AG10803 (cell line): Measurements from ENCODE around the gene RPS6KL1.

Source experiments
- DNase-seq: peaks from one replicate; pipeline ENCODE4 v3.0.0; 2010; ENCODE audit warnings: low read depth
- H3K4me3 ChIP-seq: 2 replicates; pipeline ENCODE4 v1.5.1; 2011; ENCODE audit warnings: mild to moderate bottlenecking, low read length, control low read depth
- TF ChIP-seq, protein P1 (sequence below): conservative IDR thresholded peaks from 2 replicates; pipeline ENCODE4 v1.5.1; 2011; ENCODE audit warnings: mild to moderate bottlenecking, low read length, control low read depth, inconsistent platforms

The RPS6KL1 gene

DNA sequence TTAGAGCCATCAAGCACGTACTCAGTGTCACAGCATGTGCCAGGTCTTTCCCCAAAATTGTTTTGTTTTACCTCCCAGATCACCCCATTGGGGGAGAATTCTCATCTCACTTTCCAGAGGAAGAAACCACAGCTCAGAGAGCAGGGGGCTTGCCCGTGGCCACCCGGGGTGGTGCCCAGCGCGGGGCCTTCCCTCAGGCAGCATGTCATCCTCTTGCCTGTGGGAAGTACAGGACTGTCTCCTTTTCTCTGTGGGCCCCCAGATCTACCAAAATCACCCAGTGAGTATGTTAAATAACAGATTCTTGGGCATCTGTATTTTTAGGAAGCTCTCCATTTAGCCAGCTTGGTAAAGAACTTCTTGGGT, 5.9 kb downstream of the RPS6KL1 start:
- no peak for DNase-seq
- TF ChIP-seq, protein P1, sequence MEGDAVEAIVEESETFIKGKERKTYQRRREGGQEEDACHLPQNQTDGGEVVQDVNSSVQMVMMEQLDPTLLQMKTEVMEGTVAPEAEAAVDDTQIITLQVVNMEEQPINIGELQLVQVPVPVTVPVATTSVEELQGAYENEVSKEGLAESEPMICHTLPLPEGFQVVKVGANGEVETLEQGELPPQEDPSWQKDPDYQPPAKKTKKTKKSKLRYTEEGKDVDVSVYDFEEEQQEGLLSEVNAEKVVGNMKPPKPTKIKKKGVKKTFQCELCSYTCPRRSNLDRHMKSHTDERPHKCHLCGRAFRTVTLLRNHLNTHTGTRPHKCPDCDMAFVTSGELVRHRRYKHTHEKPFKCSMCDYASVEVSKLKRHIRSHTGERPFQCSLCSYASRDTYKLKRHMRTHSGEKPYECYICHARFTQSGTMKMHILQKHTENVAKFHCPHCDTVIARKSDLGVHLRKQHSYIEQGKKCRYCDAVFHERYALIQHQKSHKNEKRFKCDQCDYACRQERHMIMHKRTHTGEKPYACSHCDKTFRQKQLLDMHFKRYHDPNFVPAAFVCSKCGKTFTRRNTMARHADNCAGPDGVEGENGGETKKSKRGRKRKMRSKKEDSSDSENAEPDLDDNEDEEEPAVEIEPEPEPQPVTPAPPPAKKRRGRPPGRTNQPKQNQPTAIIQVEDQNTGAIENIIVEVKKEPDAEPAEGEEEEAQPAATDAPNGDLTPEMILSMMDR = no peak
- no peak overlapping the region for H3K4me3 ChIP-seq

DNA sequence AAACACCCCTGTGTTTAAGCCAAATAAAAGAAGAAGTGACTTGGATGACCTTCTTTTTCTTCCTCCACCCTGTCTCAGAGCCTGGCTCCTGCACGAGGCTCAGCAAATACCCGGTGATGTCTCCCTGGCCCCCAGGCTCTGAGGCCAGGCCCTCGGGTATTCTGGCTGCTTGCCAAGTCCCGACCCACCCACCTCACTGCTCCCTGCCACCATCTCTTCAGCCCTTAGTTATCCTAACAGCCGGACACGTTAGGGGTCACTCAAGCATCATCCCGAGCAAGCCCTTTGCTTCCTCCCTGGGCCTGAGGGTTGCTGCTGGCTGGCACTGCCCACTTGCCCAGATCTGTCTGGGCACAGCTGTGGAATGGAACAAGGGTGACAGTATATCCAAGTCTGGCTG, 7.2 kb downstream of the RPS6KL1 start:
- TF ChIP-seq, protein P1 = no peak
- no peak for DNase-seq
- no peak overlapping the region for H3K4me3 ChIP-seq

- no peak for DNase-seq
- H3K4me3 ChIP-seq = no peak overlapping the region
- TF ChIP-seq, protein P1 = no peak
Observed at GRCh38 chr14:74915426-74915825, 7.6 kb downstream of the RPS6KL1 start.

- peak; percentile 74 for DNase-seq
- TF ChIP-seq, protein P1 = peak; percentile 93
- H3K4me3 ChIP-seq = no peak overlapping the region
Observed at GRCh38 chr14:74913986-74914573, 9.0 kb downstream of the RPS6KL1 start.

GRCh38 chr14:74913393-74913910, 9.6 kb downstream of the RPS6KL1 start:
- TF ChIP-seq, protein P1 = no peak

DNA sequence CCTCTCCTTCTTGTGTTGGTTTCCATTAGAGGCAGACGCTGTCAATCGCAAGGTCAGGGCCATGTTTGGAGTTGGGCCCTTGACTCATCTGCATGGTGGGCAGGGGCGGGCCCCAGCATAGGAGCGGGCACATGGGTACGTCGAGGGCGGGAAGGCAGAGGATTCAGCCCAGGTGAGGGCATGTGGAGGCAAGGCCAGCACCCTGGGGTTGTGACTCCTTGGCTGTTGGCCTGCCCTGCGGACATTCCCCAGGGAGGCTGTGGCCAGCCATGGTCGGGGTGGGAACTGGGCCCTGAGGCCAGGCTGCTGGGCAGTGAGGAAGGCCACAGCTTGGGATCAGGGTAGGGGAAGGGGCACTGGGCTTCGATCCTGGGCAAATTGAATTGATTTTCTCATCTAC, 10.3 kb downstream of the RPS6KL1 start:
- TF ChIP-seq, protein P1 = no peak
- H3K4me3 ChIP-seq = no peak overlapping the region
- DNase-seq = no peak

More at GRCh38 chr14:74913393-74913910, 9.6 kb downstream of the RPS6KL1 start:
- no peak for DNase-seq
- H3K4me3 ChIP-seq = no peak overlapping the region

- TF ChIP-seq, protein P1 = no peak
- no peak for DNase-seq
- no peak overlapping the region for H3K4me3 ChIP-seq
Observed at GRCh38 chr14:74912111-74912510, 10.9 kb downstream of the RPS6KL1 start.
